Activated naive CD4-positive, alpha-beta T cell treated with anti-CD3 and anti-CD28 coated beads, Interleukin-2, amount 50 U/mL, for 72 hours (primary cell): ENCODE measurements around the gene ATOSA. TPM values are rescaled to one million over a fixed set of nuclear protein-coding genes. Genes with fewer than 3 reads are reported as not detected.

ENCODE experiments used
- ATAC-seq, 2 donors: fragments of 150-1000 bp; cut with Tn5 transposase; 2 replicates each; pipeline ENCODE4 v1.10.0; 2021; ENCODE audit warnings: mild to moderate bottlenecking in 2 of 2, moderate library complexity in 2 of 2
- DNase-seq, 2 donors: peaks; one replicate each; pipeline ENCODE4 v3.0.0; 2021 to 2022; ENCODE audit warnings: low spot score in 2 of 2
- H3K27ac Mint-ChIP-seq, 2 donors: one replicate each; pipeline ENCODE4 v1.8.0; 2022; ENCODE audit warnings: mild to moderate bottlenecking in 2 of 2, mixed read lengths in 2 of 2
- H3K36me3 Mint-ChIP-seq, 2 donors: one replicate each; pipeline ENCODE4 v1.8.0; 2022; ENCODE audit warnings: mixed read lengths in 2 of 2
- H3K9me3 Mint-ChIP-seq, 2 donors: one replicate each; pipeline ENCODE4 v1.8.0; 2022; ENCODE audit warnings: mixed read lengths in 2 of 2
- total RNA-seq, 2 donors: library from RNA; stranded (reverse); gene quantifications; one replicate each; pipeline ENCODE4 v1.2.3, GENCODE V29; 2022

The ATOSA gene
- total RNA-seq, 2 donors from 2014 or later: 26.3 to 36.5 TPM

GRCh38 chr15:52635908-52636307 is 43.3 kb downstream of the ATOSA start:
- H3K36me3 Mint-ChIP-seq: peaks cover 0 to 5% of the 10 kb centered on the region in 2 donors
- no peaks in the 10 kb centered on the region for H3K9me3 Mint-ChIP-seq
- no peak for ATAC-seq
- H3K27ac Mint-ChIP-seq: no peak overlapping the region
- no peak for DNase-seq

Other genes starting within 250 kb of the ATOSA start
- 10 to 100 TPM; 14.0 to 19.5 TPM for gene MYO5A, start 150.5 kb downstream of the ATOSA start, total RNA-seq
- 100 to 1,000 TPM; 103 to 118 TPM for gene ARPP19, start 110.4 kb downstream of the ATOSA start, total RNA-seq
- gene ONECUT1, start 110.9 kb upstream of the ATOSA start, total RNA-seq: not detected